Breast epithelium (tissue), 3 donors: ENCODE data around the gene RPS28.

Source experiments
- CTCF ChIP-seq, 3 donors: fragments of 450-650 bp; IDR thresholded peaks; one replicate each; pipeline ENCODE4 v1.5.1; 2016 to 2017; ENCODE audit warnings: antibody characterized with exemption in 3 of 3, mild to moderate bottlenecking in 3 of 3, moderate library complexity in 3 of 3
- POLR2A ChIP-seq: fragments of 450-650 bp; IDR thresholded peaks from one replicate; pipeline ENCODE4 v1.6.1; 2016; ENCODE audit warnings: antibody characterized with exemption, mild to moderate bottlenecking, moderate library complexity
- POLR2AphosphoS5 ChIP-seq, 3 donors: sonication (generic); formaldehyde crosslinking; IDR thresholded peaks; one replicate each; pipeline ENCODE4 v1.6.1; 2017; ENCODE audit warnings: antibody characterized with exemption in 3 of 3

DNA sequence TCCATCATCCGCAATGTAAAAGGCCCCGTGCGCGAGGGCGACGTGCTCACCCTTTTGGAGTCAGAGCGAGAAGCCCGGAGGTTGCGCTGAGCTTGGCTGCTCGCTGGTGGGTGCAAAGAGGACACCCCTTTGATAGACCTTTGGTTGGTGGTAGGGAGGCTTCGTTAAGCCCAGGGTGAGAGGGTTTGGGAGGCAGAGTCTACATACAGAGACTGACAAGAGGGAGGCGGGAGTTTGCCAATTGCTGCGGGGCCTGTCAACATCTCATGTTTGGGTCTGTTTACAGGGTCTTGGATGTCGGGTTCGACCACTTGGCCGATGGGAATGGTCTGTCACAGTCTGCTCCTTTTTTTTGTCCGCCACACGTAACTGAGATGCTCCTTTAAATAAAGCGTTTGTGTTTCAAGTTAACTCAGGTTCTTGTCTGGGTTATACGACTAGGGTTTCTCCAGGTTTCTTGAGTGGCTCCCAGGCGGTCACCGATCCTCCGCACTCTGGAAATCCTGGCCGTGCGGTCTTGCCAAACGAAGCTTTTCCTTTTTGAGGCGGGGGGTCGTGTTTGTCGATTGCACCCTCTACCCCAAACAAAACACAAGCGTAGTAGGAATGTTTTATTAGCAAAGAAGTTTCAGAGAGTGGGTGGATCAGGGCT, 816 bp downstream of the RPS28 start:
- TF ChIP-seq CTCF (IDR thresholded peaks at IDR 0.05), result no peak
- no peak for TF ChIP-seq POLR2AphosphoS5 (IDR thresholded peaks at IDR 0.05)
- no peak for TF ChIP-seq POLR2A
